Cardiac fibroblast (primary cell): ENCODE data around the gene SLC6A18.

Experiments used
- DNase-seq, 2 donors: peaks; one replicate each; pipeline versions ENCODE4 v3.0.0 to v3.0.0-alpha.2; 2010; ENCODE audit warnings: low read depth in 2 of 2
- H3K4me3 ChIP-seq, 2 donors: replicated peaks in 1 of 2; 1 replicate in 1 of 2; 2 replicates in 1 of 2; pipeline ENCODE4 v1.5.1; 2011; ENCODE audit warnings: low read depth in 2 of 2, low read length in 2 of 2, mild to moderate bottlenecking in 2 of 2, moderate library complexity in 1 of 2
- TF ChIP-seq, protein P1 (sequence below): IDR thresholded peaks from one replicate; pipeline ENCODE4 v1.5.1; 2011; ENCODE audit warnings: low read depth, mild to moderate bottlenecking, low read length, inconsistent platforms

Gene SLC6A18, protein sequence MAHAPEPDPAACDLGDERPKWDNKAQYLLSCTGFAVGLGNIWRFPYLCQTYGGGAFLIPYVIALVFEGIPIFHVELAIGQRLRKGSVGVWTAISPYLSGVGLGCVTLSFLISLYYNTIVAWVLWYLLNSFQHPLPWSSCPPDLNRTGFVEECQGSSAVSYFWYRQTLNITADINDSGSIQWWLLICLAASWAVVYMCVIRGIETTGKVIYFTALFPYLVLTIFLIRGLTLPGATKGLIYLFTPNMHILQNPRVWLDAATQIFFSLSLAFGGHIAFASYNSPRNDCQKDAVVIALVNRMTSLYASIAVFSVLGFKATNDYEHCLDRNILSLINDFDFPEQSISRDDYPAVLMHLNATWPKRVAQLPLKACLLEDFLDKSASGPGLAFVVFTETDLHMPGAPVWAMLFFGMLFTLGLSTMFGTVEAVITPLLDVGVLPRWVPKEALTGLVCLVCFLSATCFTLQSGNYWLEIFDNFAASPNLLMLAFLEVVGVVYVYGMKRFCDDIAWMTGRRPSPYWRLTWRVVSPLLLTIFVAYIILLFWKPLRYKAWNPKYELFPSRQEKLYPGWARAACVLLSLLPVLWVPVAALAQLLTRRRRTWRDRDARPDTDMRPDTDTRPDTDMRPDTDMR

DNA sequence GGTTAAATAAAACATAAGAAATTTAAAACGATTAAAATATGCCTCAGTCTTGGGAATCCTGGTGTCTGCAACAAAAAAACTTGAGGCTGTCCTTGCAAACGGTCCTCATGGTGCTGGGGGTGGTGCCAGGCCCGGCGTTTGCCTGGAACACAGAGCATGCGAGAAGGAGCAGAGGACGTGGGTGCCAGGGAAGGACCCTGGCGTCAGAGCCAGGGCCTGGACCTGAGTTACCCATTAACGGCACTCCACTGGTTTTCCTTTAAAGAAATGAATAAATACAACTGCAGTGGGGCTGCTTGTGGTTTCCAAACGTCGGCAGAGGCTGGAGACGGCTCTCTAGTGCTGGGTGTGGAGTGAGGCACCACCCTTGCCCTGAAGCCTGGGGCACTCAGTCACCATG, at the start of gene SLC6A18:
TSS of gene SLC6A18 (plus strand) at position 301 of the 400 bp plus-strand sequence. CDS start at position 398, 97 bp downstream.
- no peak within 1 kb of the TSS for H3K4me3 ChIP-seq
- DNase-seq: no peak
- TF ChIP-seq, protein P1, sequence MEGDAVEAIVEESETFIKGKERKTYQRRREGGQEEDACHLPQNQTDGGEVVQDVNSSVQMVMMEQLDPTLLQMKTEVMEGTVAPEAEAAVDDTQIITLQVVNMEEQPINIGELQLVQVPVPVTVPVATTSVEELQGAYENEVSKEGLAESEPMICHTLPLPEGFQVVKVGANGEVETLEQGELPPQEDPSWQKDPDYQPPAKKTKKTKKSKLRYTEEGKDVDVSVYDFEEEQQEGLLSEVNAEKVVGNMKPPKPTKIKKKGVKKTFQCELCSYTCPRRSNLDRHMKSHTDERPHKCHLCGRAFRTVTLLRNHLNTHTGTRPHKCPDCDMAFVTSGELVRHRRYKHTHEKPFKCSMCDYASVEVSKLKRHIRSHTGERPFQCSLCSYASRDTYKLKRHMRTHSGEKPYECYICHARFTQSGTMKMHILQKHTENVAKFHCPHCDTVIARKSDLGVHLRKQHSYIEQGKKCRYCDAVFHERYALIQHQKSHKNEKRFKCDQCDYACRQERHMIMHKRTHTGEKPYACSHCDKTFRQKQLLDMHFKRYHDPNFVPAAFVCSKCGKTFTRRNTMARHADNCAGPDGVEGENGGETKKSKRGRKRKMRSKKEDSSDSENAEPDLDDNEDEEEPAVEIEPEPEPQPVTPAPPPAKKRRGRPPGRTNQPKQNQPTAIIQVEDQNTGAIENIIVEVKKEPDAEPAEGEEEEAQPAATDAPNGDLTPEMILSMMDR: no peak

DNA sequence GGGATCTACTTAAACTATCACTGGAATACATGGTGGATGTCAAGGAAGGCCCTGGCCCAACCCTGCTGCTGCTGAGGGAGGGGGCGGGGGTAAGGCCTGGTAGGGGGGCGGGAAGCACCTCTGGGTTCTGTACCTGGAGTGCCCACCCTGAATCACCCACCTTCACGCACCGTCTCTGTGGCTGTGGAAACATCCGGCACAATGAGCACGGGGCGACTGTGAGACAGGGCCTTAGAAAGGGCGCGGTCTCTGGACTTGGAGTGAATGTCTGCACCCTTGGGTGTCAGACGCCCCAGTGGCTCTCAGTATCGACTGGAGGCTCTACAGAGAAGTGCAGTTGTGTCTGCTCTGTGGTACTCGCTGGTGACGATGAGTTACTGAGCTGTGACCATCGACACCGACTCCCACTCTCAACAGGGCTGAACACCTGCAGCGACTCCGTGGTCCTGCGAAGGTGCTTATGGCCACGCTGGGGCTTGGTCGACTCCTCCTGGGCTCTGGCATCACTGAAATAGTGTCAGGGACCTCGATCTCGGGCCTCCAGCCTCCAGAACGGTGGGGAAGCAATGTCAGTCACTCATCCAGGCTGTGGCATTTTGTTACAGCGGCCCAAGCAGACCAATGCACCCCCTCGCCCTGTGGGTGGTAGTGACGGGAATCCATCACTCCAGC, 49.2 kb upstream of the SLC6A18 start:
- DNase-seq: no peak
- TF ChIP-seq, protein P1: no peak
- no peak overlapping the region for H3K4me3 ChIP-seq

DNA sequence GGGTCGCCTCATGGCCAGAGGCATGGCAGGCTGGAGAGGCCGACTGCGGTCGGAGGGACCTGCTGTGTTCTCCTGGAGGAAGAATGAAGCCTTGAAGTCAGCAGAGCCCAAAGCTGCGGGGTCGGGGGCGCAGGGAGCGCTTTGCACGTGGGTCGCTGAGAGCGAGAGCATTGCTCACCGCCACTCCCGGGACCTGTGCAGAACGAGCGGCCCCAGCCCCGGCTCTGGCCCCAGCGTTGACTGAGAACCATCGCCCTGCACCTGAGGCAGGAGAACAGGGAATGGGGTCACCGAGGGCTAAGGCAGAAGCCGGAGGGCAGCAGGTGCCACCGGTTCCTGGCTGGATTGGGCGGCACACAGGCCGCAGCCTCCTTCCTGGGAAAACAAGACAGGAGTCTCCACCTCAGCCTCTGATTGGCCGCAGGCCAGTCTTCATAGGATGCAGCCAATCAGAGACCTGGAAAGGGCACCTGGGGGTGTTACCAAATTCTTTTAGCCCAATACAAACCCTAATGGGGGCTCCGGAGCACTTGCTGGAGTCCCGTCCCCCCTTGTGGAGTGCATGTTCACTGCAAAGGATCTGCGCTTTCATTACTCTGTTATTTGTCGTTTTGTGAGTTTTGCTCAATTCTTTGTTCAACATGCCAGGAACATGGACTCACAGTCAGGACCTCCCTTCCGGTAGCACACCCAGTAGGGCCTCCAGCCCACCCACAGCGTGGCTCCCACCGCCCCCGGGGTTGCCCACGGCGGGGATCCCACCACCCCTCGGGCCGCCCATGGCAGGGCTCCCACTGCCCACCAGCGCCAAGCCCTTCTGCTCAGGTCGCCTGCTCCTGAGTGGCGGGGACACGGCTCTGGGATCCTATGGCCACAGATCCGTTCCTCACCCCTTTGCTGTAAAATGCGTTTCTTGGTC, 48.4 kb upstream of the SLC6A18 start:
- peak in 1 of 2 donors; percentile 9 for DNase-seq
- no peak overlapping the region for H3K4me3 ChIP-seq
- TF ChIP-seq, protein P1: no peak

DNA sequence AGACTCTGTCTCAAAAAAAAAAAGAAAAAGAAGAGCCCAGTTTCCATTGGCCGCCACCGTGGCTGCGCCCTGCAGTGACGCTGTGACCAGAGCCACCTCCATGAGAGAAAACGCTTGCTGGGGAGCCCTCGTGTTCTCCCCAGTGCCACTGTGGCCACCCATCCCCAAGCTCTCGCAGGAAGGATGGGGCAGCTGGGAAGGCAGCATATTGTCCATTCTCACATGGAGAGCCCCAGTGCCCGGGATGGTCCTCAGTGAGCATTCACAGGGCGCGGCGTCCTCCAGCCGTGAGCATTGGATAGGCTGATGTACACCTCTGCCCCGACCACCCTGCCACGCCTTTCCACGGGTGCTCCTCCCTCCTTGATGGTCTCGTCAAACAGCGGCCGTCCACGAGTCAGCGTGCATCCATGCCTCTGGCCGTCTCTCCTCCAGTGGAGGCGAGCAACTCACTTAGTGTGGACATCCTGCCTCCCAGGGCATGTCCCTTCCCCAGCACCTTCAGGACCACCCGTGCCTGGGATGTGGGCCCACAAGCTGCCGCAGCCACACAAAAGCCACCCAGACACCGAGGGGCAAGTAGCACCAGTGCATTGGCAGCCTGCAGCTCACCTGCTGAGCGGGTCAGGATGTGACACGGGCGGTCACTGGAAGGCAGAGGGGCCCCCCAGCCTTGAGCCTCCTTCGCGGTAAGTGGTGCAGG, 47.2 kb upstream of the SLC6A18 start:
- H3K4me3 ChIP-seq: no peak overlapping the region
- DNase-seq: no peak
- TF ChIP-seq, protein P1: no peak

DNA sequence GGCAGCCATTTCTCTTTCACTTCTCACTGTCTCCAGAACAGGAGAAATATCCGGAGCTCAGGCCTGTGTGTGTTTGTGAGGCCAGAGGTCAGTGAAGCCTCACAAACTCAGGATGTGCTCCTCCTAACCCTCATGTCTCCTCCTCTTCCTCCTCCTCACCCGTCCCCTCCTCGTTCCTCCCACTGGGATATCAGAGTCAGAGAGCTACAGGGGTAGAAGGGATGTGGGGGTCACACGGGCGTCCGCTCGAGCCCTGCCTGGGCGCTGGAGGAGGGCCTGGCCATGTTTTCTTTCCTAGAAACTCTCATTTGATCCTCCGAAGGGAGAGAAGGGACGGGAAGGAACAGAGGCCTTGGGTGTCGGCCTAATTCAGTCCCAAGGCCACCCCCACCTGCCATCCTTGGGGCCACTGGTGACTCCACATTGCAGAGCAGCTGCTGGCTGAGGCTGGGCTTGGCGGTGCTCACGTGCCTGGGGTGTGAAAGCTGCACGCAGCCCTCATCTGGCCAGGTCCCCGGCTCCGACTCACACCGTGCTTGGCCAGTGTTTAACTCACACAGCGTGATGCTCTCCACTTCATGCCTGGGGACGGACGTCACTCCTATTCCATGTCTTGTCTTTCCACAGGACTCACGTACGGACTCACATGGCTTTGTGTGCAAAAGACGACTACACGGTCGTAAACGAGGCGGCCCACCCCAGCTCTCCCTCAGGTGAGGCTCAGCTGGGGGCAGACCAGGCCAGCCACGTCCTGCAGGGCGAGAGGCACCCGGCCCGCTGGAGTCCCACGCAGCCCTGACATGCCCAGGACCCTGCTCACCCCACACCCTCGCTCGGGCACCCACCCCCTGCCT, 46.4 kb upstream of the SLC6A18 start:
- H3K4me3 ChIP-seq: no peak overlapping the region
- DNase-seq: no peak
- TF ChIP-seq, protein P1: no peak
